ENCODE results near the gene TIMM13. TPM values are rescaled to one million over a fixed set of nuclear protein-coding genes. Genes with fewer than 3 reads are reported as not detected.
"Not testable (repeated sequence)": the region's sequence is repeated elsewhere in the genome, so short reads cannot be mapped to it uniquely, and the experiment has no call there.

Gene TIMM13
- total RNA-seq, 1 donor from 2014 or later, result 73.7 TPM

DNA sequence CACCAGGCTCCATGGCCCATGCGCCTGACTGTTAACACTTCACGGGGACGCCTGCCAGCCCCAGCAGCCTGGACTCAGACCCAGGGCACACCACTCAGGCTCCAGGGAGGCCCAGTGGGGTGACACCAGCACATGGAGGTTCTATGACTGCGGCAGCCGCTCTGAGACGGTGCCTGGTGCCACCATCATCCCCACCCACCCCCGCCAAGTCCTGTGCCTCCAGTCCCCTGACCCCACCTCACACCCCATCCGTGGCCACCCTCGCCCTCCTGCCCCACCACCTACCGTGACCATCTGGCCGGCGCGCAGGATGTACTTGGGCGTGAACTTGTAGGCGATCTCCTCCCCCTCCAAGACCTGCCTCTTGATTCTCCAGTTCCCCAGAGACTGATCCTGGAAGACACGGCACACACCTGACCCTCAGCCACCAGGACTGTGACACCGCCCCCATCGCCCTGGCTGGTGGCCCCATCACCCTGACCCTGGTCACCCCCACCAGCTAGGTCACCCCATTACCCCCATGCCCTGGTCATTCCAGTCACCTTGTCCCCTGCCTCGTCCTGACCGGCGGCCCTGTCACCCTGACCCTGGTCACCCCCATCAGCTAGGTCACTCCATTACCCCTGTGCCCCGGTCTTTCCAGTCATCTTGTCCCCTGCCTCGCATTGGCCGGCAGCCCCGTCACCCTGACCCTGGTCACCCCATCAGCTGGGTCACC, 4.9 kb upstream of the TIMM13 start:
- DNase-seq (ENCODE audit: low read depth), result no peak

DNA sequence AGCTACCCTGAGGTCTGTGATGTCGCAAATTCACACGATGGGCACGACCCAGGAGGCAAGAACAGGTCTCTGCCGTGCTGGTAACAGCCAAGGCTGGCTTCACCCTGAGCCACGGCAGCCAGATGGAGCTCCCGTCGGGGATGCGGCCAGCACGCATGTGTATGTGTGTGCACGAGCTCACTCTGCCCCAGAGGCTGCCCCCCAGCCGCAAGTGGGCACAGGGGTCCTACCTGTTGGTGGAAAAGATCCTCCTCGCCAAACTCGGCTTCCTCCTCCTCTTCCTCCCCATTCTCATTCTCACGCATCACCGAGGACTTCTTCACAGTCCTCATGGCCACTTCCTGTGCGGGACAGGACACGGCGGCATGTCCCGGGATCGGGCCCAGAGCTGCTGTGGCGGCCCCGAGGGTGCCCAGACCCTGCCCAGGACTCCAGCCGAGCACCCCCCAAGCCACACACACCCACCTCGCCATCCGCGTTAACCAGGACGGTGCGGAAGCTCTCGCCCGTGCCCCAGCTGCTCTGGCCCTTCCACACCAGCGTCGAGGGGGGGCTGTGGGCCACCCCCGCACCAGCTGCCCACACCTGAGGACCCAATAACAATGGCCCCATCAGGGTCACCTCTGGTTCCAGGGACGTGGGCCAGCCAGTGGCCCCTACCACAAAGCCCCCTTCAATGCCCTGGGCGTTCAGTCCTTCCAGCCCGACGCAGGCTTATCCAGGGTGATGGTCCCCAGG, 4.1 kb upstream of the TIMM13 start:
- DNase-seq (ENCODE audit: low read depth), result no peak

DNA sequence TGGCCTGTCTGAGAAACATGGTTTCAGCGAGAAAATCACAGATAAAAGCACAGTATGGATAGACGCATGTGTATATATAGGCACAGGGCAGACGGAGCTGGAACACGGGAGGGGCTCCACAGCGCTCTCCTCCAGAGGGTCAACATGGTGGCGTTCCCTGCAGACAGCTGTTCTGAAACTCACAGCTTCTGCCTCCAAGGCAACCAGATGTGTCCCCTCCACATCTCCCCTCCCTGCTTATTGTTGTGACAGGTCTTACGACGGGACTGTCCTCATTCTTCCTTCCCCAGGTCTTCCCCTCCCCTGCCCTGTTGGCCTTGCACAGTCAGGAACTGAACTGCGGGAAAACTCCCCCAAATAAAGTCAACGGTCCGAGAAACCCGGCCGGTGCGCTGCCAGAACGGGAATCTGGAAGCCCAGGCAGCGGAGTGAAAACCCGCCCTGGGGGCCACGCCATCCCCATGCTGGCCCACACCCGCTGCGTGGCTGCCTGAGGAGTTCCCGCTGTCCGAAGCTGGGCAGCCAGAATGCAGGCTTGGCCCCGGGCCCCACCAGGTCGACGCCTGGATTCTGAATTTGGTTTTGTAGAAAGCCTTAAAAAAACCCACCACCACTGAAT, 2.6 kb upstream of the TIMM13 start:
- DNase-seq (ENCODE audit: low read depth), result no peak

DNA sequence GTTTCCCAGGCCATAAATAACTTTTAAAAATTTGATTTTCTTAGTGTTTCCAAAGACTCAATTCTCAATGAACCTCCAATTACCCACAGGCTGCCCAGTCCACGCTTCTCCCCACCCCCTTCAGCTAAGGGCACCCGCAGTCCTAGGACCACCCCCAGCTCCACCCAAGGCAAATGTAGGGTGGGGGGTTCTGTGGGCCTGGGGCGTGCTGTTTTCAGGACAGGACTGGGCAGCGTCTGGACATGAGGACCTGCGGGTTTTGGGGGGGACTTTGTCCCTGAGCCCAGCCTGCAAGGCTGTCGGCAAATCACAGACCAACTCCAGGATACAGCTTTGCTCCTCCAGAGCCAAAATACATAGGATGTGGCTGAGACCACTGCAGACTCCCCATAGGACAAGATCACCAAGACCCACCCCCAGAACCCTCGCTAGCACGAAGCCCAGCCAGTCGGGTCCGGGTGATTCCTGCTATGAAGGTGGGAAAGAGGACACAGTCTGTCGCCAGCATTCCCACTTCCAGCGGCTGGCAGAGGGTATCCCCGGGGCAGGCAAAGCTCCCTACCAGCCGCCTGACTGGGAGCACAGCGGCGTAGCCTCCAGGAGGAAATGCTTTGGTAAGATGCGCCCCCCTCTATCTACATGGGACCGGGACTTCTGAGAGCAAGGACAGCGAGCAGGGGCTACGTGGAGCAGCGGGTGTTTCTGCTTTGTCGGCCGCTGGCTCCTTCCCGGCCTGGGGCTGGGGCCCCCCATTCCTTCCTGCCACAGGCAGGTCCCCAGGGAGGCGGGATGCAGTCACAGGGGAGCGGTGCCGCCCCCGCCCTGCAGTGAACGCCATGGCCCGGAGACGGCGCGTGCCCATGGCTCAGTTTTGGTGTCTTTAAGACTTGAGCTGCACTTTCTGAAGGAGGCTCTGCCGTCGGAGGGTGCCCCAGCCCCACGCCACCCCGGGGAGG, 1.6 kb upstream of the TIMM13 start:
- no peak for DNase-seq (ENCODE audit: low read depth)

DNA sequence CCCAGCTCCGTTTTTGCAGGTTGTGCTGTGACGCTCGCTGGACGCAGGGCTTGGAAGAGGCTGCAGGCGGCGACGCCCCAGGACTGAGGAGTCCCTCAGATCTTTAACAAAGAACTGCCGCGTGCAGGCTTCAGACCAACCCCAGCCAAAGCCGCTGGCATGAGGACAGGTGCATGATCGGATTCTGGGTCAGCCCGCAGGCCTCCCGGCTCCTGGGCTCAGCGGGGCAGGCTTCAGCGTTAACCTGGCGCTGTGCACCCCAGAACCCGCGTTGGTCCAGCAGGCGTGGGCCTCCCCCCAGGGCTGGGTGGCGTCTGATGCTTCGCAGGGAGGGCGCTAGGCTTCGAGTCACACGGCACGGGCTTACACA, 920 bp upstream of the TIMM13 start:
- DNase-seq (ENCODE audit: low read depth), result peak; percentile 31

DNA sequence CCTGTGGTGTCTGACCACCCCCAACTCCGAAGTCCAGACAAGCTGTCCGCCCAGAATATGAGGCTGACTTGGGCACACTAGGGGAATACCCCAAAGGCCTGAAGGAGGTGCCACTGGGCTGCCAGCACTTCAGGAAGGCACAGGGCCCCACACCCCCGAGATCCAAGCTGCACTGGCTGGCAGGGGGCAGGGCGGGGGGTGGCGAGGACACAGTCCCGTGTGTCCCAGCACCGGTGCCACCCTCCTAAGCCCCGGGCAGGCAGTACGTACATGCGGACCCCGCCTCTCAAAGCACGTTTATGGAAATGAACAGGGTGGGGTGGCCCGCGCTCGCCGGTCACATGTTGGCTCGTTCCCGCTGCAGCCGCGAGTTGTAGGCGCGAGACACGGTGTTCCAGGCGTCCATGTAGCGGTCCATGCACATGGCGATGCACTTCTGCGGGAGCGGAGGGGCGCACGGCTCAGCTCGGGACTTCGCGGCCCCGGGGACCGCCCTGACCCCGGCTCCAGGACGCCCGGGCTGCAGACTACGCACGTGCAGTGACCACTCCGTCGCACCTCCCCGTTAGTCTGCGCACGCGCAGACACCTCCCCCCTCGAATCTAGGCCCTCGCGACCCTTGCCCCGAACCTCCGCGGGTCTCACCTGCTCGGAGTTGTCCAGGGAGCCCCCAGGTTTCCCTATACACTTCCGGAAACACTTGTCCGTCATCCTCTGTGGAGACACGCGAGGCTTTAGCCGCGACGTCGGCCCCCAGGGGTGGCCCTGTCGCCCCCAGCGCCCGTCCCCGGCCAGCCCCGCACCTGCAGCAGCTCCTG, 566 bp downstream of the TIMM13 start:
- DNase-seq (ENCODE audit: low read depth), result peak; percentile 58

DNA sequence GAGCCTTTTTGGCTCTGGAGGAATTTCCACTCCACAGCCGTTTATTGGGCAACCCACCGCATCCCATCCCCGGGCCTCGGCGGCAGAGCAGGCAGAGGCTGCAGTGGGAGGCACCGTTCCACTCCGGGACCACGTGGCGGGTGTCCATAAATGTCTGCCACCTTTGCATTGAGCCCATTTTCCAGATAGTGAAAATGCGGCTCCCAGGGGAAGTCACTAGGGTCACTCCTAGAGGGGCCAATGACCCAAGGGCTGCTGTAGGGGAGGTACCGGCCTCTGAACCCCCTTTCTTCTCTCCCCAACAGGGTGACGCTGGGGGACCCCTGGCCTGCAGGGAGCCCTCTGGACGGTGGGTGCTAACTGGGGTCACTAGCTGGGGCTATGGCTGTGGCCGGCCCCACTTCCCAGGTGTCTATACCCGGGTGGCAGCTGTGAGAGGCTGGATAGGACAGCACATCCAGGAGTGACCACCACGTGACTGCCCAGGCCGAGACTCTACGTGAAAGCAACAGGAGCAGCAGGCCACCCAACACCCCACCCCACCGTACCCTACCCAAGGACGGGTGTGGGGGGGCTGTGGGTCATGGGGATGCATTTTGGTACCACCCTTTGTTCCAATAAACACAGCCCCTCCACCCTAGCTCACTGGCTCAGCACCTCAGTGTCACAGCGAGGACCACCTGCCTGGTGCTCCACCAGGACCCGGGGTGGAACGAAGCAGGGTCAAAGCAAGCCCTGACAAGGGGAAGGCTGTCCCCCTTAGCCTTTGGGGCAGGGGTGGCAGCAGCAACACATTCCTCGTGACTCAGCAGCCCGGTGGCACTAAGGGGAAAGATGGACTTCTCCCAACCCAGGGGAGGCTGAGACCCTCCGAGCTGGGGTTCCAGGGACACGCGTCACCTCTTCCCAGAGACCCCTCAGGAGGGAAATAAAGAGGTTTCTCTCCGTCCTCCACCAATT, 1.5 kb downstream of the TIMM13 start:
- DNase-seq (ENCODE audit: low read depth), result no peak

DNA sequence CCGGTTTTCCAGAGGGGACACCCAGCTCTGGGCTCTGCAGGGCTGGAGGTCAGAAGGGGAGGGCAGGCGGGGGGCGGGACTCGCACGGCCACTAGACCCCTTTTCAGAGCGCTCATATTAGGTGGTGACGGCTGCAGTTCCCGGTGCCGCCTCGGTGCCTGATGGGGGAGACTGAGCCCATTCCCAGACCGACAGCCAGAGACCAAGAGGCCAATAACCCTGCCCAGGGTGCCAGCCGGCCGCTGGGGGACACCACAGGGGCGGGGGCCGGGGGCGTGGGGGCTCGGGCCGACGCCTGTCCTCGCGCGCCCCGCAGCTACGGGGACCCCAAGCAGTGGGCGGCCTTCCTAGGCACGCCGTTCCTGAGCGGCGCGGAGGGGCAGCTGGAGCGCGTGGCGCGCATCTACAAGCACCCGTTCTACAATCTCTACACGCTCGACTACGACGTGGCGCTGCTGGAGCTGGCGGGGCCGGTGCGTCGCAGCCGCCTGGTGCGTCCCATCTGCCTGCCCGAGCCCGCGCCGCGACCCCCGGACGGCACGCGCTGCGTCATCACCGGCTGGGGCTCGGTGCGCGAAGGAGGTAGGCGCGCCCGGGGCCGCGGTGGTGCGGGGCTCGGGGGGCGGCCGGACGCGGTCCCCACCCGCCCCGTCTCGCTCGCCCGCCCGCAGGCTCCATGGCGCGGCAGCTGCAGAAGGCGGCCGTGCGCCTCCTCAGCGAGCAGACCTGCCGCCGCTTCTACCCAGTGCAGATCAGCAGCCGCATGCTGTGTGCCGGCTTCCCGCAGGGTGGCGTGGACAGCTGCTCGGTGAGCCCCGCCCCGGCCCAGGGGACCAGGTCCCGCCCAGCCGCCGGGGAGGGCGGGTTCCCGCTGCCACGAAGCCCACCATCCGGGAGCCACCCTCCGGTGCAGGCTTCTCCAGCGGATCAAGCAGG, 2.4 kb downstream of the TIMM13 start:
- peak; percentile 76 for DNase-seq (ENCODE audit: low read depth)

DNA sequence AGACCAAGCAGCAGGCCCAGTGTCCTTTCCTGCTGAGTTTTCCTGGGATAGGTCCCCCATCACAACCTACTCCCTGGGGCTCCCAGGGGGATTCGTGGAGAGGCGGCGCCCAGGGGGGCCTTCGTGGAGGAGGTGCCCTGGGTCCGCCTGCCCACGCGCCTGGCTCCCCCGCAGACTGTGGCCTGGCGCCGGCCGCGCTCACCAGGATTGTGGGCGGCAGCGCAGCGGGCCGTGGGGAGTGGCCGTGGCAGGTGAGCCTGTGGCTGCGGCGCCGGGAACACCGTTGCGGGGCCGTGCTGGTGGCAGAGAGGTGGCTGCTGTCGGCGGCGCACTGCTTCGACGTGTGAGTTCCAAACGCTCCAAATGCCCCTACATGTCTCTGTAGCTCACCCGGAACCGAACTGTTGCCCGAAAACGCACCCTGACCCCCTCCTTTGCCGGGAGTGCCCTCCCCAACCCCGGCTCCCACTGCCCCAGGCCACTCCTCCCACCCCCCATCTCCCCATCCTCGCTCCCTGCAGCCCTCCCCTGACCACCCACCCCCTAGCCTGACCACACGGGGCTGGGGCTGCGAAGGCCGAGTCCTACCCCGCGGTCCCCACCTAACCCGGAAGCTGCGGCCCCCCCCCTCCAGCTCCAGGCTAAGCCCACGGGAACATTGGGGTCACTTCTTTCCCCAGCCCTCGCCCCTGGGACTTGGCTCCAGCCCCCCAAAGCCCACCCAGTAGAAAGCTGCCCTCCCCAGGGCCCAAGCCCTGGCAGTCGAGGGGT, 3.3 kb downstream of the TIMM13 start:
- DNase-seq (ENCODE audit: low read depth), result no peak

DNA sequence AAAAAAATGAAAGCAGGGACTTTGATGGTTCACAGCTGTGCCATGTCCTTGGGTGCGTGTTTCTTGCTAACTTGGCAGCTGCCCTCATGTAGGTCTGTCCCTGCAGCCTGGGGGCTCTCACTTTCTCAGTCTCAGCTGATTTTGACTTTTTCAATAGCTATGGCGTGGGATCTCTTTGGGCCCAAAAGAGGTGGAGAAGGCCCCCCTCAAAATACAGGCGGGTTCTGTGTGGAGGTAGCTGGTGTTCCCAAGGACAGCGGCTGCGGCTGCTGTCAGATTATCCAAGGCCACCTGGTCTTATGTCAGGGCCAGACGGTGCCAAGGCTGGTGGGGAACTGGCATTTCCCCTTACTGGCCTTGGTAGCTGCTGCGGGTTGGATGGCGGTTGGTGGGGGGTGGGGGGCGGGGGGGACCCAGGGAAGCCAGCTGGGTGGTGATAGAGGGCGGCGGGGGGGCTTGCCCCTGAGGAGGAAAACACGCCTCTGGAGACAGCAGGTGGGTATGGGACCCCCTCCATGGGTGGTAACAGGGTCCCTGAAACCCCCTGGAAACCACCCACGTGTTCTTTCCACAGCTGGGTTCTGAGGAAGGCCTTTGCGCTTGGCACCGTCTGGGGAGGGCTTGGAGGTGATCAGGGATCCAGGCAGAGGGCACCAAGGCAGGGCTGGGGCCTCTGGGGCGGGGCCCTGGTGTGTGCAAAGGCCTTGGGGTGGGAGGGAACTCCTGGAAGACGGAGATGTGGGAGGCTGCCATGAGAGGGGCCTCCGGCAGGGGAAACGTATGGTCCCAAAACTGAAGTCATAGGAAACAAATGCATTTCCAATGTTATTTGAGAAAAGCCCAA, 4.1 kb downstream of the TIMM13 start:
- DNase-seq (ENCODE audit: low read depth), result no peak

DNA sequence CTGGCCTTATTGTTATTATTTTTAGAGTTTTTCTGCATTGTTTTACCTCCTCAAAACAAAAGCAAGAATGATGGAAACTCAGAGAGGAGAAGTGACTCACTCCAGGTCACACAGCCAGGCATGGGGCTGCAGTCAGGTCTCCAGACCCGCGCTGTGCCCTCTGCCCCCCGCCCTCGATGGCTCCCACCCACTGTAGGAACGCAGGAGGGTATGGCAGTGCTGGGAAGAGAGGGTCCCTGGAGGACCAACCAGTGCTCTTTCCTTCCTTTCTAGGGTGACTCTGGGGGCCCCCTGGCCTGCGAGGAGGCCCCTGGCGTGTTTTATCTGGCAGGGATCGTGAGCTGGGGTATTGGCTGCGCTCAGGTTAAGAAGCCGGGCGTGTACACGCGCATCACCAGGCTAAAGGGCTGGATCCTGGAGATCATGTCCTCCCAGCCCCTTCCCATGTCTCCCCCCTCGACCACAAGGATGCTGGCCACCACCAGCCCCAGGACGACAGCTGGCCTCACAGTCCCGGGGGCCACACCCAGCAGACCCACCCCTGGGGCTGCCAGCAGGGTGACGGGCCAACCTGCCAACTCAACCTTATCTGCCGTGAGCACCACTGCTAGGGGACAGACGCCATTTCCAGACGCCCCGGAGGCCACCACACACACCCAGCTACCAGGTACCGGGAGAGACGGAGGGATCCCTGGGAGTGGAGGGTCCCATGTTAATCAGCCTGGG, 5.6 kb downstream of the TIMM13 start:
- peak; percentile 30 for DNase-seq (ENCODE audit: low read depth)

DNA sequence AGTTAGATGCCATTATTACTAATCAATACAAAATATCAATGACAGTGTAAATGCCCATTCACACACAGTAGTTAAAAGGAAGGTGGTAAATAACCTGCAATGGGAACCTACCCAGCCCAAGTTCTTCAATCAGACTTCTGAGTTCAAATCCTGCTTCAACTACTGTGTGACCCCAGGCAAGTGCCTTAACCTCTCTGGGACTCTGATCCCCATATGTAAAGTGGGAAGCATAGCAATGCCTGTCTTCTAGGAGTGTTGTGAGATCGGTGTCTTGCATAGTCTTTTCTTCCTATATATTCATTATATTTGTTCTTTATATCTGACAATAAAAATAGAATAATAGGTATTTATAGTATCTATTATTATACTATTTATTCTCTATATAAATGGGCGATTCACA, 6.9 kb downstream of the TIMM13 start:
- DNase-seq (ENCODE audit: low read depth), result no peak

DNA sequence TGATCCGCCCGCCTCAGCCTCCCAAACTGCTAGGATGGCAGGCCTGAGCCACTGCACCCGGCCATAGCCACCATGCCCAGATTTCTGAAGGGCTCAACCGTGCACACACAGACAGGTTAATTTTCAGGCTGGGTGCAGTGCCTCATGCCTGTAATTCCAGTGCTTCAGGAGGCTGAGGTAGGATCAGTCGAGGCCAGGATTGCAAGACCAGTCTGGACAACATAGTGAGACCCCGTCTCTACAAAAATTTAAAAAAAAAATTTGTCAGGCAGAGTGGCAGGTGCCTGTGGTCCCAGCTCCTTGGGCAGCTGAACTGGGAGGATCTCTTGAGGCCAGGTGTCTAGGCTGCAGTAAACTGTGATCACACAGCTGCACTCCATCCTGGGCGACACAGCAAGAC, 7.6 kb downstream of the TIMM13 start:
- DNase-seq (ENCODE audit: low read depth), result no peak

DNA sequence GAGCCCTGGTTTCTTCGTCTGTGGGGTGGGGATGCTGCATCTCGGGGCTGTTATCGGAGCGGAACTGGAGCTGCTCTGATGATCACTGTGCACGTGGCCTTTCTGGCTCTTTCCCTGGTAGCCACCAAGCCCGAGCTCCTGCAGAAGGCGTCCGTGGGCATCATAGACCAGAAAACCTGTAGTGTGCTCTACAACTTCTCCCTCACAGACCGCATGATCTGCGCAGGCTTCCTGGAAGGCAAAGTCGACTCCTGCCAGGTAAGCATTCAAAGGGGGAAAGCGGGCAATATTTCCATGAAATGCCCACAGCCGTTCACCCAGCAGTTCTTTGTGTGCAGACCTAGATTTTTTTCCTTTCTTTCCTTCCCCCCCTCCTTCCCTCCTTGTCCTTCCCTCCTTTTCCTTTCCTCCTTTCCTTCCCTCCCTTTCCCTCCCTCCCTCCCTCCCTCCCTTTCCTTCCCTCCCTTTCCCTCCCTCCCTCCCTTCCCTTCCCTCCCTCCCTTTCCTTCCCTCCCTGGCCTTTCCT, 9.4 kb downstream of the TIMM13 start:
- no peak for DNase-seq (ENCODE audit: low read depth)

DNA sequence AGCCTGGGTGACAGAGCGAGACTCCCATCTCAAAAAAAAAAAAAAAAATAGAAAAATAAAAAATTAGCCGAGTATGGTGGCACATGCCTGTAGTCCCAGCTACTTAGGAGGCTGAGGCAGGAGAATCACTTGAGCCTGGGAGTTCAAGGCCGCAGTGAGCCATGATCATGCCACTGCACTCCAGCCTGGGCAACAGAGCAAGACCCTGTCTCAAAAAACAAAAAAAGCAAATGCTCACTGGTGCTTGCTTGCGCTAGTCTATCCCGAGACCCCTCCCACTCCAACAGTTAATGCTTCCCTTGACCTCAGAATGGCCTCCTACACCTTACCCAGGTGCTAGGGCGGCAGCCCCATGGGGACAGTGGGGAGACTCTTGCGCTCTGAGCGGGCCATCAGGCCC, 9.9 kb downstream of the TIMM13 start:
- not testable (repeated sequence) for DNase-seq (ENCODE audit: low read depth)
